ENCODE data around the gene FYN.

The FYN gene

GRCh38 chr6:111674413-111674812 lies 198.8 kb downstream of the FYN start:
- no peak for DNase-seq

- DNase-seq, result no peak
Measured at GRCh38 chr6:111673937-111674336, 199.3 kb downstream of the FYN start.

- no peak for DNase-seq
Measured at GRCh38 chr6:111673532-111673931, 199.7 kb downstream of the FYN start.

DNA sequence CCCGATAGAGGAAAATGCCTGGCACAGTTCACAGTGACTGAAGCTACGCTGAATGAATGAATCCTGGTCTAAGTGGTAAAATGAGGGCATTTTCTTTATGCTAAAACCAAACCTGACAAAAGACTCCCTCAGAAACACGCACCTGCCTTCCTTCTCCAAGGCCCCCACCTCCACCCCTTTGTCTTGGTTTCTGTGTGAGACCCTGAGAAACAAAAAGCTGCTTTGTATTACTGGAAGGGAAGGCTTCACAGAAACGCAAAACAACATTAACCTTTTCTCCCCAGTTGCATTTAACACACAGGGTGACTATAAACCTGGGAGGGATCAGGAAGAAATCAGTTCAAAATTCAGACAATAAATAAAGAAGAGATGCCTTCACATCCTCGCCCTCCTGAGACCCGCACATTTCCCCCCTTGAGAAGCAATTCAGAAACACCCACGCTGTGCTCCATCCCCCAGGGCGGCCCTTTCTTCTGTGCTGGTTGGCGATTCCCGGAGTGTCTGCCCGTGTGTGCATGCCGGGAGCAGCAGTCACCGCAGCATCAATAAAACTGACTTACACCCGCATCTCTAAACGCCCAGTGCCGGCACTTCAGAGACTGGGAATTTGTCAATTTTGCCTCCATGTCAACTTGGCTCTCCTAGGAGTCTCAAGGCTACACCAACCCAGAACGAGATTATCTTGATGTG lies 200.3 kb downstream of the FYN start:
- DNase-seq, result no peak

DNA sequence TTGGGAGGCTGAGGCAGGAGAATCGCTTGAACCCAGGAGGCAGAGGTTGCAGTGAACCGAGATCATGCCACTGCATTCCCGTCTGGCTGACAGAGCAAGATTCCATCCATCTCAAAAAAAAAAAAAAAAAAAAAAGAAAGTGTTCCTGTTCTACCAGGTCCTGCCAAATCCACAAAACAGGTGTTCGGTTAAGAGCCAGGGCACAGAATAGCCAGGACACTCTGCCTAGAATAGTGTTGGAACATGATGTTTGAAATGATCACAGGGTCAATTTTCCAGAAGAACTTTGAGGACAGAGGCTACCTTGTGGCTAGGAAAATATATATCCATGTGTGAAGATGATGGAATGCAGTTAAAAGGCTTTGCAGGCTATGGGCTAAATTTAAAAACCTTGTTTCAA lies 203.9 kb downstream of the FYN start:
- no peak for DNase-seq

DNA sequence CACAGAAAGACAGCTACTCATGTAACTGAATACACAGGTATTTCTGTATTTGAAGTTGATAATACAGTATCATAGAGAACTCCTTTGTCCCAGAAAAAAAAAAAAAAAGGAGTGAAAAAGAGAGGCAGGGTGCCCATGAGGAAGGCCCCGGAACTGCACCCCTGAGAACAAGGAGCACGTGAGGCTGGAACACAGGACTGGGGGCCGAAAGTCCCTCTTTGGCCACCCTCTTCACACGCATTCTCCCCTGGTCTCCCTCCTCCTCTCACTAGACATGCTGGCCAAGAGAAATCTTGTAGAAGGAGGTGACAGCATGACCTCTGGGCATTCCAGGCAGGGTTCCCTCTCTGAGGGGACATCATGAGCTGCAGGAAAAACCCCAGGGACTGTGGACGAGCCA lies 204.8 kb downstream of the FYN start:
- DNase-seq, result no peak

DNA sequence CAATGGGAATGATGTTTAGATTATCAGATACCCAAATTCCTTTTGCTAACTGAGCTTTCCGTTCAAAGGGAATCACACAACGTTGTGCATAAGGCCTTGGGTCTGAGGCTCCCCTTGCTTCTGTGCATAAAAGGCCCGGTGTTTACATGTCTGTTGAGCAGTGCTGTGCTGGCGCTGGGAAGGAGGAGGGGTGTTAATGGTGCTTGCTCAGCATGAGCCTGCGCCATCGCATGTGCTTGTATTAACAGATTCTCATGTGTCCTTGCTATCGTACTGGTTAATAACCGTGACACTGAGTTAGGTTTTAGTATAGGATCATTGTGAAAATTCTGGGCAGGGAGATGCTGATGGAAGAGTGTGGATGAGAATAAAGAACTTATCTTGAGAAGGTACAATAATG lies 205.3 kb downstream of the FYN start:
- DNase-seq, result no peak

DNA sequence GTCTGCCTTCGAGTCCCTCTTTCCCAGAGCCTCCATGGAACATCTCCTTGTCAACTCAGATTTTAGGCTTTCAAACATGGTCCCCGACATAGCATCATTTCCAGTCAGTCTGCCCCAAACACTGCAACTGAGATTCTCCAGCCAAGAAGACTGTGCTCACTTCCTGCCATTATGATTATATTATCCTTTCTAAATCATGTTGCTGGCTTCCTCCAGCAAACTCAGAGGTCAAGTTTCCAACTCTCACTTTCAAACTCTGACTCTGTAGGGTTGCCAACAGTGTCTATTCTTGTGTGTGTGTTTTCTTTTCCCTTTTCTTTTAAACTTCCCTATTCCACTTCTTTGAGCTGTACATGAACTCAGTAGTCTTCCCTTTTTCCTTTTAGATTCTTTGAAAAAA lies 206.4 kb downstream of the FYN start:
- DNase-seq, result peak; percentile 53

- peak; percentile 81 for DNase-seq
Measured at GRCh38 chr6:111664565-111665030, 208.7 kb downstream of the FYN start.

DNA sequence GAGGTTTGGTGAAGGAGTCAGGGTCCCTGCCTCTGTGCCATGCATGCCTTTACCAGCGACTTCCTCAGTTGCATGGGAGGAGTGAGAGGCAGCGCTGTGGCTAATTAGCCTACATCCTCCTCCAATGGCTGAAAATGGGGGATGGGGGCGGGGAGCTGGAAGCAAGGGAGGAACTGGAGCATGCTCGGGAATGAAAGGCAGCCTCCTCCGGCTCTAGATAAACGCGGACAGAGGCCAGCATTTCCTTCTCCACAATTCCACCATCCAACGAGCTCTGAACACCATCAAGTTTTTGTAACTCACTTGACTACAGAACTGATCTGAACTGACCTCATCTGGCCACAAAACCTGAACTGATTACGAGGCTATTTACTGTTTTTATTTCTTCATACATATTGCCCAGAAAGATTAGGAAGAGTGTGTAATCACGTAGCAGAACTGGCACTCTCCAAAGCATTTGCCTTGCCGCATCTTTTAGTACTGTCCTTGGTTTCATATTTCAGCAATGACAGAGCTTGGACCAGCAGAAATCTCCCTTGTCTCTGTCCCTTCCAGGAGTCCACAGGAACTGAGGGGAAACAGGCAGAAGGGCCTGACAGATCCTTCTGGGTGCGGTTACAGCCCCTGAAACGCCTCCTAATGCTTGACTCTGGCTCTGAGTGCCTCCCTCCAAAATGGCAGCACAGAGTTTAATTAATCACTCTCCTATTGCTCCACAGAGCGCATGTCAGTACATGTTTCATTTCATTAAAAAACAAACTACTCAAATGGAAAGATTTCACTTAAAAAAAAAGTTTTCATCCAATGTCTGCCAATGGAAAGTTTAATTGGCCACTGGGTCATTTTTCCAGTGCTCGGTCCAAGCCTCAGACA lies 209.3 kb downstream of the FYN start:
- DNase-seq, result peak; percentile 75

DNA sequence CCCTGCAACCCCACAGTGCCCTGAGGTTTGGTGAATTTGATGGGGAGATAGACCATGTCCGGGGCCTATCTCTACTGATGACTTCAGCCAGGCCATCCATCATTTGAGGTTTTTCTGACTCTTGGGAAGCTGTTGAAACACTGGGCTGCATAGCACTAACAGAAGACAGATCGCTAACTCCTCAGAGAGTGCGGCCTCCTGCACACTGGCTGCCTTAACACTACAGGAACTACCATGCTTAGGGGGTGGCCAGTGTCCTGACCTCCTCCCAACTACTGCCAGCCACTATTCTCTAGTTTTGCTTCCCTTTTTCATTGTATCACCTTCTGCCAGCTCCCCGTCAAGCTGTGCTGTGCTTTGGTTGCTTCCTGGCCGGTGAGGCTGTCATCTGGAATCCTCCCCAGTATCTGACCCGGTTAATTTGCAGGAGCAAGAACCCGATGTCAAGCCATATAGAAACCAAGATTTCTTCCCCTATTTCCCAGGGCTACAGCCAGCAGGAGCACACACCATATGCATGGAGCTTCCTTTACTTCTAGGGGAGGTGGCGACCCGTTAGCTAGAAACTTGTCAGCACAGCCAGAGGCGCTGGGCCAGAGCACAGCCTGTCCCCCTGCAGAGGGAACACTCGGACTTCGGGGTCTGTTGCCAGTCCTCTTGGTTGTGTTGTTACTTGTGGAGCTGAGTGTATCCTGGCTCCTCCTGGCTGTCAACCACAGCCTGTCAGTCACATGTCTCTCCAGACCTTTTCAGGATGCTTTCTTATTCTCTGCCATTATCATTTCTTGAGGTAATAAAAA lies 210.3 kb downstream of the FYN start:
- DNase-seq, result peak; percentile 53

DNA sequence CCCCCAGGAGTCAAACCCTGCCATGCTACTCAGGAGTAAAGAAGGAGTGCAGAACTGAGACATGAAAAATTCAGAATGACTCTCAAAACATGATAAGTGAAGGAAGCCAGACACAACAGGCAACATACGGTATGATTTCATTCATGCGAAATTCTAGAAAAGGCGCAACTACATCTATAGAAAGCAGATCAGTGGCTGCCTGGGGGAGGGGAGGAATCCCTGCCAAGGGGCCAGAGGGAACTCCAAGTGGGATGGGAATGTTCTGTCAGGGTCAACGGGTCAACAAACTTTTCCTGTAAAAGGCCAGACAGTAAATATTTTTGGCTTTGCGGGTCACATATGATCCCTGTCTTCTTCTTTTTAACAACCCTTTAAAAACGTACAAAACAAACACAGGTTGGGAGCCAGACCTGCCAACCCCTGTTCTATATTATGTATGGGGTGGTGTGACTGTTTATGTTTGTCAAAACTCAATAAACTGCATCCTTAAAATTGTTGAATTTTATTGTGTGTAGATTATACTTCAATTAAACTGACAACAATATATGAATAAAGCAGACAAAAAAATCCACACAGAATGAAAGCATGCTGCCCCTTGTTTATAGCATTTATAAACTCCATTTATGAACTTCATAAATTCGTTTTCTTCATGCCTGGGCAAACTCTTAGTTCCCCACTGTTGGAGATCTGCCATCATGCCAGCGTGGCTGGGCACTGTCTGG lies 211.0 kb downstream of the FYN start:
- no peak for DNase-seq

DNA sequence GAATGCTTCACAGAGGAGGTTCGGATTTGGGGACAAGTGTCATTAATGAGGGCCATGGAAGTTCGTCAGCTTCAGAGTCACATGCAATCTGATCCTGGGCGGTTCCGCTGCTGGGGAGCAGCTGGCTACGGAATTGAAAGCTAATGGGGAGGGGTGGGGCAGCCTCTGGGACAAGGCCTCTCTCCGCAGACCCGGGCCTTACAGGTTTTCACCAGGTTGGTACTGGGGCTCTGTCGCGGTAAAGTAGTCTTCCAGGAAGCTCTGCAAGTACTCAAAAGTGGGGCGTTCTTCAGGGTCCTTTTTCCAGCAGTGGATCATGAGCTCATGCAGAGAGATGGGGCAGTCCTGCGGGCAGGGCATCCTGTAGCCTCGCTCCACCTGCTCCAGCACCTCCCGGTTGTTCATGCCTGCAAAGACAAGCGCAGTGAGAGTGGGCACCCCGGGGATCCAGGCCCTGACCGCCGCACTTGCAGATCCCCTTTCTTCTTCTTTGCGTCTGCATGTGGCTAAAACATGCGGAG lies 211.7 kb downstream of the FYN start:
- DNase-seq, result peak; percentile 50

GRCh38 chr6:111660531-111660930 lies 212.7 kb downstream of the FYN start:
- no peak for DNase-seq

GRCh38 chr6:111658462-111659154 lies 214.6 kb downstream of the FYN start:
- DNase-seq, result peak; percentile 43

DNA sequence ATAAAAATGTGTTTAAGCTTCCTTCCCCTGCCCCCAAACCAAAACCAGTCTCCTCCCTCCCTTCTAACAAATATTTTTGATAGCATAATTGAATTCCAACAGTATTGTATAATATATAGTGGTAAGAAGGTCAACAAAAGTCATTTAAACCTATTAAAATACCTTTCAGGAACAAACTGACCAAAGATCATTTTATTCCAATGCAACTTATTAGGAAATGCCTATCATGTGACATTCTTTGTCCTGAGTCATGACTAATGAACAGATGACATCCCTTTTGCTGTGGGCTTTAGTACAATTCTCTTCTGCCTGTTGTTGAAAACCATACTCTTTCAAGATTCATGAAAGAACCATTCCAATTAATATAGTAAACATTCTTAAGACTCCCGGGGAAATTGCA lies 216.1 kb downstream of the FYN start:
- no peak for DNase-seq

- no peak for DNase-seq
Measured at GRCh38 chr6:111653979-111654378, 219.3 kb downstream of the FYN start.

DNA sequence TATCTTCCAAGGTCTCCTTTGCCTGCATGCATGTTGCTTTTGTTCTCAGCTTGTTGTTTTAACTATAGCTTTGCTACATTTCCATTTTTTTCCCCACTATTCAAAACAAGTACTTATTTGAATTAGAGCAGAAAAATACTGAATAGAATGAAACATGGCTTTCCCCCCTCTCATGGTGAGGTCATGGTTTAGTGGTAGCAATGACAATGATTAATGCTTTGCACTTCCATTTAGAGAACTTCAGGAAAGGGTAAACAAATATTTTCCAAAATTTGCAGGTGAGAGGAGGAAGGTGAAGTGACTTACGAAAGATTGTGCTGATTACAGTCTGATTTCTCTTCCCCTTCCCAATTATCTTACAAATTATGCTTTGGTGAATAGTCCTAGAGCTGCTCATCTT lies 219.8 kb downstream of the FYN start:
- no peak for DNase-seq

- no peak for DNase-seq
Measured at GRCh38 chr6:111652156-111652555, 221.1 kb downstream of the FYN start.

DNA sequence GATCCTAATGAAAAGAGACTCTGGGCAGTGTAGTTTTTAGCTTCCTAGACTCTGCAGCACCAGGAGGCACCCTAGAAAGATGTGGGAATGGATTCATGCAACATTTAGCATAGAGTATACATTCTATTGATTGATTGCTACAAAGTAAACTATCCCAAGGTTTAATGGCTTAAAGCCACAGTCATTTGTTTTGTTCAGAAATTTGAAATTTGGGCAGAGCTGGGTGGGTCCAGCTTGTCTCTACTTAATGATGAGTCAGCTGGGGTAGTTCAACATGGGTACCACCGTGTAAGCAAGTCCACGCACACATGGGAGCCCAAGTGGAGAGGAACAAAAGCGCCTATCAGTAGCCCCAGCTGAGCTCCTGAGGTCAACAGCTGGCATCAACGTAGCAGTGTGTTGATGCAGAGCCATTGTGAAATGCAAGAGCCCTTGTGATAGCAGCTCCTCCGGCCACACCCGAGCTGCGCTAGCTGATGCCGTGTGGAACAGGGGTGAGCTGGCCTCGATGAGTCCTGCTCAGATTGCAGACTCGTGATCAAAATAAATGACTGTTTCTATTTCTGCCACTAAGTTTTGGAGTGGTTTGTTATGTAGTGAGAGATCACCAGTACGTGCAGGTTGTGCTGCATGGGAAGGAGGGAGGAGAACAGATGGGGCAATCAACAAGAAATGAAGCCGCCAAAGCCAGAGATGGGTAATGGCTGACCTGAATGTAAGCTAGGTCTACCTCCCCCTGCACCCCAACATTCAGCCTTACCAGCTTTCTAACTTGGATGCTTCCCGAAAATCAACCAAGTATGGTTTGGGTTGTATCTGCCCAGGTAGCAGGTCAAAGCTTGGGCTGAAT lies 221.8 kb downstream of the FYN start:
- DNase-seq, result no peak

DNA sequence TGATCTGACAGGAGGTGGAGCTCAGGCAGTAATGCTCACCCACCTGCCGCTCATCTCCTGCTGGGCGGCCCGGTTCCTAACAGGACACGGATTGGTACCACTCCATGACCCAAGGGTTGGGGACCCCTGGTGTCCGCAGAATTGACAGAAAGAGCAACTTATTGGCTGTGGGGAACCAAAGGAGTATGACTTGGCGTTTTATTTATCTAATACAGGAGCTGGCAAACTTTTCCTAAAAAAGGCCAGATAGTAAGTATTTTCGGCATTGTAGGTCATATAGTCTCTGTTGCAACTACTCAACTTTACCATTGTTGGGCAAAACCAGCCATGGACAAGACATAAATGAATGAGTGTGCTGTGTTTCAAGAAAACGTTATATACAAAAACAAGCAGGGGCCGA lies 223.2 kb downstream of the FYN start:
- DNase-seq, result no peak

Measured in right hindlimb (tissue), 1 donor.